Chondrocyte (in vitro differentiated cells): ENCODE data around the gene MYO5C. TPM values are rescaled to one million over a fixed set of nuclear protein-coding genes. Genes with fewer than 3 reads are reported as not detected.
A peak's percentile ranks its signal among the peaks of the same experiment; 100 is the strongest.

ENCODE experiments used
- DNase-seq: peaks from one replicate; pipeline ENCODE4 v3.0.0; 2021; ENCODE audit warnings: mixed read lengths, low spot score
- H3K27ac Mint-ChIP-seq: one replicate; pipeline ENCODE4 v1.8.0; 2021; ENCODE audit warnings: mild to moderate bottlenecking, moderate library complexity, mixed read lengths; ENCODE audit not compliant: unreplicated experiment
- H3K27me3 Mint-ChIP-seq: 2 replicates; pipeline ENCODE4 v1.8.0; 2021; ENCODE audit warnings: low read depth, mixed read lengths
- H3K36me3 Mint-ChIP-seq: 2 replicates; pipeline ENCODE4 v1.8.0; 2021; ENCODE audit warnings: low read depth, mixed read lengths
- H3K4me1 Mint-ChIP-seq: 2 replicates; pipeline ENCODE4 v1.8.0; 2021; ENCODE audit warnings: low read depth, mild to moderate bottlenecking, mixed read lengths
- H3K4me3 Mint-ChIP-seq: one replicate; pipeline ENCODE4 v1.8.0; 2021; ENCODE audit warnings: mild to moderate bottlenecking, moderate library complexity, mixed read lengths; ENCODE audit not compliant: unreplicated experiment
- H3K9me3 Mint-ChIP-seq: 2 replicates; pipeline ENCODE4 v1.8.0; 2021; ENCODE audit warnings: low read depth, mixed read lengths
- total RNA-seq: library from RNA; stranded (reverse); gene quantifications from 3 replicates; pipeline ENCODE4 v1.2.1, GENCODE V29; 2021
- TF ChIP-seq, protein P1 (sequence below): fragments of 200-600 bp; sonication (generic); IDR thresholded peaks from 2 replicates; pipeline ENCODE4 v1.5.0; 2021; ENCODE audit warnings: antibody characterized with exemption, mild to moderate bottlenecking, moderate library complexity

MYO5C gene
- total RNA-seq, 1 donor from 2014 or later = 1.4 TPM

DNA sequence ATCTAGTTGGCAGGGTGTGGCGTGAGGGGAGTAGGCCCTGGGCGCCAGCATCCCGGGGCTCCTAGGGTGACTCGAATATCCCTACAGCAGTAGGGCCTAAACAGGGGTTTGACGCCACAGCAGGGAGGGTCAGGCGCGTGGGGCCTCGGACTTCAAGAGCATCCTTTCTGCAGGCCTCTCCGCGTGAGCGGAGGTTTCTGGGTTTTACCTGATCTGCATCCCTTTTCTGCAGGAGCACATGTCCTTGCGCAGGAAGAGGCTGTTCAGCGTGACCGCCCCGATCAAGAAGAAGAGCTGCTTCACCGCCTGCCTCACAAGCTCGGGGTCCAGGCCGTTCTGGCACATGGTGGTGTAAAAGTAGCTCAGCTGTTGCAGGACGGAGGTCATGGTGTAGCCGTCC, 90.9 kb downstream of the MYO5C start:
- no peak for DNase-seq
- Mint-ChIP-seq H3K27ac (no peak overlapping the region), H3K9me3 (no peaks in the 10 kb centered on the region), H3K27me3 (no peaks in the 10 kb centered on the region), H3K36me3 (no peaks in the 10 kb centered on the region), H3K4me3 (no peak overlapping the region), H3K4me1 (peaks cover 12% of the 10 kb centered on the region)
- TF ChIP-seq, protein P1, sequence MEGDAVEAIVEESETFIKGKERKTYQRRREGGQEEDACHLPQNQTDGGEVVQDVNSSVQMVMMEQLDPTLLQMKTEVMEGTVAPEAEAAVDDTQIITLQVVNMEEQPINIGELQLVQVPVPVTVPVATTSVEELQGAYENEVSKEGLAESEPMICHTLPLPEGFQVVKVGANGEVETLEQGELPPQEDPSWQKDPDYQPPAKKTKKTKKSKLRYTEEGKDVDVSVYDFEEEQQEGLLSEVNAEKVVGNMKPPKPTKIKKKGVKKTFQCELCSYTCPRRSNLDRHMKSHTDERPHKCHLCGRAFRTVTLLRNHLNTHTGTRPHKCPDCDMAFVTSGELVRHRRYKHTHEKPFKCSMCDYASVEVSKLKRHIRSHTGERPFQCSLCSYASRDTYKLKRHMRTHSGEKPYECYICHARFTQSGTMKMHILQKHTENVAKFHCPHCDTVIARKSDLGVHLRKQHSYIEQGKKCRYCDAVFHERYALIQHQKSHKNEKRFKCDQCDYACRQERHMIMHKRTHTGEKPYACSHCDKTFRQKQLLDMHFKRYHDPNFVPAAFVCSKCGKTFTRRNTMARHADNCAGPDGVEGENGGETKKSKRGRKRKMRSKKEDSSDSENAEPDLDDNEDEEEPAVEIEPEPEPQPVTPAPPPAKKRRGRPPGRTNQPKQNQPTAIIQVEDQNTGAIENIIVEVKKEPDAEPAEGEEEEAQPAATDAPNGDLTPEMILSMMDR = no peak

- no peaks in the 10 kb centered on the region for H3K27me3 Mint-ChIP-seq
- no peaks in the 10 kb centered on the region for H3K36me3 Mint-ChIP-seq
- peaks cover 12% of the 10 kb centered on the region for H3K4me1 Mint-ChIP-seq
- H3K9me3 Mint-ChIP-seq = no peaks in the 10 kb centered on the region
- TF ChIP-seq, protein P1 = no peak
- peak overlapping the region; percentile 52 for H3K27ac Mint-ChIP-seq
- no peak overlapping the region for H3K4me3 Mint-ChIP-seq
- DNase-seq = no peak
Measured at GRCh38 chr15:52200831-52201365, 94.7 kb downstream of the MYO5C start.

- H3K4me1 Mint-ChIP-seq = peaks cover 12% of the 10 kb centered on the region
- no peaks in the 10 kb centered on the region for H3K36me3 Mint-ChIP-seq
- H3K27ac Mint-ChIP-seq = no peak overlapping the region
- H3K9me3 Mint-ChIP-seq = no peaks in the 10 kb centered on the region
- H3K27me3 Mint-ChIP-seq = no peaks in the 10 kb centered on the region
- no peak for DNase-seq
- H3K4me3 Mint-ChIP-seq = no peak overlapping the region
- TF ChIP-seq, protein P1 = no peak
Measured at GRCh38 chr15:52199271-52199670, 96.3 kb downstream of the MYO5C start.

- H3K9me3 Mint-ChIP-seq = no peaks in the 10 kb centered on the region
- TF ChIP-seq, protein P1 = no peak
- no peaks in the 10 kb centered on the region for H3K27me3 Mint-ChIP-seq
- H3K27ac Mint-ChIP-seq = no peak overlapping the region
- H3K4me3 Mint-ChIP-seq = no peak overlapping the region
- peaks cover 21% of the 10 kb centered on the region for H3K4me1 Mint-ChIP-seq
- no peaks in the 10 kb centered on the region for H3K36me3 Mint-ChIP-seq
- no peak for DNase-seq
Measured at GRCh38 chr15:52196891-52197290, 98.7 kb downstream of the MYO5C start.

DNA sequence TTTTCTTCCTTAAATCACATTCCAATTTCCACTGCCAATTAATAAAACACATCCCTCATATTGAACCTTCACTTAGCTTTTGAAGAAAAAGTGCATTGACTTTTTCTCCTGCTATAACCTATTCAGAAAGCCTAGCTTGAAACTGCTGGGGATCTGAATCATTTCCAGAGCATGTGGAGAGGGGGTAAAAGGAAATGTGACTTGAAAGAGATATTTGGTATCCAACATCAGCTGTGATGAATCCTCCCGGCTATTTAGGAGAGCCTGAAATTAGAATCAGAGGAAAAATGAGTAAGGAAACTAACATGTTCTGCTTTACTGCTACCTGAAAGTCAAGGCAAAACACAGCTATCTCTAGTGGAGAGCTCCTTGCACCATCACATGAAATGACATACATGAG, 101.8 kb downstream of the MYO5C start:
- Mint-ChIP-seq H3K27ac (no peak overlapping the region), H3K4me1 (peaks cover 9% of the 10 kb centered on the region), H3K36me3 (no peaks in the 10 kb centered on the region), H3K9me3 (no peaks in the 10 kb centered on the region), H3K4me3 (no peak overlapping the region), H3K27me3 (no peaks in the 10 kb centered on the region)
- no peak for DNase-seq
- TF ChIP-seq, protein P1 = no peak
